Endometrium (tissue), 2 donors: ENCODE measurements around the gene ADAMTS17.
"Not testable (repeated sequence)": the region's sequence is repeated elsewhere in the genome, so short reads cannot be mapped to it uniquely, and the experiment has no call there.

Source experiments
- FAIRE-seq: peaks from 2 replicates; lab custom pipeline; 2012; peaks lifted over from hg19 to GRCh38; lab: Jason Lieb, UNC
- donor health status: control.
- donor health status: control.

Gene ADAMTS17

DNA sequence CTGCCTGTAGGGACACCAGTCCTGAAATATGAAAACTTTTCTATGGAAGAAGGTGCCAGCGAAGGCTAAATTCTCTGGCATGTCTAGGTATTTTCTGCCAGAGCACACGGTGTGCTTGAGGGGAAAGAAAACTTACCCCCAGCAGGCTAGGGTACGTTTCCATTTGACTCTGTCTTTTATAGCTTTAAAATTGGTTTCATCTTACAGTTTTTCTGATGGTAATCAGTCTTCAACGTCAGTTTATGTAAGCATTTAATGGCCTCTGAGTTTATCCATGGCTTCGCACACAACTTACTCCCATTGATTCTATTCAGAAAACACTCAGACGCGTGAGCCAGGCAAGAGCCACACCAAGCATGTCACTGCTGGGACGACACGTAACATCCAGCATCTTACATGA lies 249.7 kb downstream of the ADAMTS17 start:
- no peak for FAIRE-seq

DNA sequence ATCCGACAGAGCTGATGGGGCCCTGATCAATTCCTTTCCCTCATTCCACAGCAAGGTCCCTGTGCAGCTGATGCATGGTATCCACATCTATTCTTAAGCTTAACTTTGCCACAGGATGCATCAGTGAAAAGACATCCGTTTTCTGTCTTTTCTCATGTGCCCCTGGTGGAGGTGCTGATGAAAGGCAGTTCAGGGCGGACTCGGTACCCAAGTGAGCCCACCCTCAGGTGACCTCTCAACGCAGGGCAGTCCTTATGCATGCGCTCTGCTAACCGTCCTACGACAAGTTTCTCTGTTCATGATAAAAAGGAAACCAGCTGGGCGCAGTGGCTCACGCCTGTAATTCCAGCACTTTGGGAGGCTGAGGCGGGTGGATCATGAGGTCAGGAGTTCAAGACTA lies 251.4 kb downstream of the ADAMTS17 start:
- no peak for FAIRE-seq

- FAIRE-seq: not testable (repeated sequence)
Observed at GRCh38 chr15:100084042-100084821, 257.5 kb downstream of the ADAMTS17 start.

- no peak for FAIRE-seq
Observed at GRCh38 chr15:100083572-100083971, 258.2 kb downstream of the ADAMTS17 start.

DNA sequence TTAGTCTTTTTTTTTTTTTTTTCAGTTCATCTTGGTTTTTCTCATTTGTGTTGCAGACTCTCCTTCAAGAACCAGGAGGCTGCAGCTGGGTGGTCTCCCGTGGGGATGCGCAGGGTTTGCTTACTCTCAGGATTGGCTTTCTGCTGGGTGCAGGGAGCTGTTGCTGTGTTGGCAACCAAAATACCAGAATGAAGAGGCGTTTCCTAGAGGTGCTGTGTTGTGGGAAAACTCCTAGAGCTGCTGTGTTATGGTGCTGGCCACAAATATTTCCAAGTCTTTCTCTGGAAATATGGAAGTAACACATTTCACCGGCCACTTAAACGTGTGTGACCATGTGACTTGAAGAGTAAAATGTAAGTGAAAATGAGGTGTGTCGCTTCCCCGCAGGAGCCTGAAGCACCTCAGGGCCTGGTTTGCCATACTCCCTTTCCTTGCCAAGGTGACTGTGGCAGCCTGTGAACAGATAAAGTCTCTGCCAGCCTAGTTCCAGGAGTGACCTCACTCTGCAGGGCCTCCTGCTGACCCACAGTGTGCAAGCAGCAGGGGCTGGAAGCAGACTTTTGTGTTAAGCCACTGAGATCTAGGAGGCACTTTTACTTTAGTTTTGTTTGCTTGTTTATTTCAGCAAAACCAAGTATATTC lies 258.9 kb downstream of the ADAMTS17 start:
- no peak for FAIRE-seq

DNA sequence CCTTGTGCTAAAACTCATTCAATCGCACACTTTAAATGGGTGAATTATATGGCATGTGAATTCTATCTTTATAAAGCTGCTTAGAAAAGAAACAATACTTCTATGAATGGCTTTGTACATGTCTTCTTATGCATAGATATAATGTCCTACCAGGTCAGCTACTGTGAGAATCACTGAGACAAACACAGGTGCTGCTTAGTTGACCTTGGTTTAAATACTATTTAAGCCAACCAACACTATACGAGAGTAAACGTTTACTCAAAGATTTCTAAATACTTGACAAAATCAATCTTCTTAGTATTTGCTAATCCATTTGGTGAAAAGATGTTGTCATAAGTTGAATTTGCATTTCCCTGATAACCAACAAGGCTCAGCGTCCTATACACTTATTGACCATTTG lies 260.3 kb downstream of the ADAMTS17 start:
- no peak for FAIRE-seq

DNA sequence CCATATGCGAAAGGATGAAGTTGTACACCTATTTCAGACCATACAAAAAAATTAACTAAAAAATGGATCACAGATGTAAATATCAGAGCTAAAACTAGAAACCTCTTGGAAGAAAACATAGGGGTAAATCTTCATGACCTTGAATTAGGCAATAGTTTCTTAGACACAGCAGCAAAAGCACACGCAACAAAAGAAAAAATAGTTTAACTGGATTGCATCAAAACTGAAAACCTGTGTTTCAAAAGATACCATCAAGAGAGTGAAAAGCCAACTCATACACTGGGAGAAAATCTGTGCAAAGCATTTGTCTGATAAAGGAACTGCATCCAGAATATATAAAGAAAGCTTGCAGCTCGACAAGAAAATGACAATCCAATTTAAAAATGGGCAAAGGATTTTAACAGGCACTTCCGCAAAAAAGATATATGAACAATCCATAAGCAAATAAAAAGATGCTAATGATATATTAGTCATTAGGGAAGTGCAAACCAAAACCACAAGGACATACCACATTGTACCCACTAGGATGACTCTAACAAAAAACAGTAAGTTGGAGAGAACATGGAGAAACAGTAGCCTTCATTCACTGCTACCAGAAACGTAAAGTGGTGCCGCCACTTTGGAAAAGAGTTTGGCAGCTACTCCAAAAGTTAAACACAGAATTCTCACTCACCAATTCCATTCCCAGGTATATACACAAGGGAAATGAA lies 263.1 kb downstream of the ADAMTS17 start:
- FAIRE-seq: no peak

- peak; percentile 37 for FAIRE-seq
Observed at GRCh38 chr15:100075229-100075628, 266.5 kb downstream of the ADAMTS17 start.

- no peak for FAIRE-seq
Observed at GRCh38 chr15:100073982-100074381, 267.8 kb downstream of the ADAMTS17 start.

DNA sequence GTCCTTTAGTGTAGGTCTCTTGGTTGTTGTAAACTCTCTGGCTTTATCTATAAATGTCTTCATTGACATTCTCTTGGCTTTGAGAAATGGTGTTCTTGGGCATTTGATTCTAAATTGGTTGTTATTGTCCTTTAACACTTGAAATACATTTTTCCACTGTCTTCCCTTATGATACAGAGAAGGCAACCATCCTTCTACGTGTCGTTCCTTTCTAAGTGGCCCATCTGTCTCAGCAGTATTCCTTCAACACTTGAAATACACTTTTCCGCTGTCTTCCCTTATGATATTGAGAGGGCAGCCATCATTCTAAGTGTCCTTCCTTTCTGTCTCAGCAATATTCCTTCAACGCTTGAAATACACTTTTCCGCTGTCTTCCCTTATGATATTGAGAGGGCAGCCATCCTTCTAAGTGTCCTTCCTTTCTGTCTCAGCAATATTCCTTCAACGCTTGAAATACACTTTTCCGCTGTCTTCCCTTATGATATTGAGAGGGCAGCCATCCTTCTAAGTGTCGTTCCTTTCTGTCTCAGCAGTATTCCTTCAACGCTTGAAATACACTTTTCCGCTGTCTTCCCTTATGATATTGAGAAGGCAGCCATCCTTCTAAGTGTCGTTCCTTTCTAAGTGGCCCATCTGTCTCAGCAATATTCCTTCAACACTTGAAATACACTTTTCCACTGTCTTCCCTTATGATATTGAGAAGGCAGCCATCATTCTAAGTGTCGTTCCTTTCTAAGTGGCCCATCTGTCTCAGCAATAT lies 275.1 kb downstream of the ADAMTS17 start:
- FAIRE-seq: not testable (repeated sequence)

GRCh38 chr15:100061944-100062343 lies 279.8 kb downstream of the ADAMTS17 start:
- no peak for FAIRE-seq

- FAIRE-seq: no peak
Observed at GRCh38 chr15:100060276-100060926, 281.4 kb downstream of the ADAMTS17 start.

GRCh38 chr15:100059521-100059920 lies 282.3 kb downstream of the ADAMTS17 start:
- no peak for FAIRE-seq

- no peak for FAIRE-seq
Observed at GRCh38 chr15:100059094-100059493, 282.7 kb downstream of the ADAMTS17 start.

- FAIRE-seq: no peak
Observed at GRCh38 chr15:100058458-100058857, 283.3 kb downstream of the ADAMTS17 start.

DNA sequence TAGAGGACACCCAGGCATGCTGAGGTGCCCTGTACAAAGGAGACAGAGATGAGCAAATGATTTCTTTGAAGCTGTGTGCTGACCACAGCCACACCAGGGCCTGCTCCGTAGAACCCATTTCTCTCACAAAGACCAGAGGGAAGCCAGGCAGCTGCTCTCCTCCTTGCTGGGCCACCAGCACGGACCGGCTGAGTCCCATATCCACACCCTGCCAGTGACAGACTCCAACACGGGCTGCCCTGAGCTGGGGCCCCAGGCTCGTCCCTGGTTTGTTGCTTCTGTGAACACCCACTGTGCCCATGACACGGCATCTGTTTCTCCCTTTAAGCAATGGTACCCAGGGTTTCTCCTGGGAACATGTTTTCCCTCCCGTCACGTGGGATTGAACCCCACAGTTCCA lies 284.5 kb downstream of the ADAMTS17 start:
- no peak for FAIRE-seq

GRCh38 chr15:100056411-100057072 lies 285.2 kb downstream of the ADAMTS17 start:
- FAIRE-seq: no peak

DNA sequence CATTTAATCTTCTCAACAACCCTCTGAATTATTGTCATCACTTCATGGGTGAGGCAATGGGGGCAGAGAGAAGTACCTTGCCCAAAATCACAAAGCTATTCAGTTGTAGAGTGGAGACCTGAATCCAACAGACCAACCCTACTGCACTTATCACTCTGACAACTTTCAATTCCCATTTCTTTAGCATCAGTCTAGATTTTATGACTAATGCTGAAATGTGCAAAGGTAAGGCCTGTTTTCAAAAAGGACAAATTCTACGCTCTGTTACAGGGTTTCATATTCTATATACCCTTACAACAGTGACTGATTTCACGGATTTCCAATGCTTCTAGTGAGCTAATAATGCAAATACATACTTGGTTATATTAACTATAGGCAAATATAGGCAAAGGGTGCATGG lies 286.0 kb downstream of the ADAMTS17 start:
- no peak for FAIRE-seq

GRCh38 chr15:100054539-100054938 lies 287.2 kb downstream of the ADAMTS17 start:
- no peak for FAIRE-seq

DNA sequence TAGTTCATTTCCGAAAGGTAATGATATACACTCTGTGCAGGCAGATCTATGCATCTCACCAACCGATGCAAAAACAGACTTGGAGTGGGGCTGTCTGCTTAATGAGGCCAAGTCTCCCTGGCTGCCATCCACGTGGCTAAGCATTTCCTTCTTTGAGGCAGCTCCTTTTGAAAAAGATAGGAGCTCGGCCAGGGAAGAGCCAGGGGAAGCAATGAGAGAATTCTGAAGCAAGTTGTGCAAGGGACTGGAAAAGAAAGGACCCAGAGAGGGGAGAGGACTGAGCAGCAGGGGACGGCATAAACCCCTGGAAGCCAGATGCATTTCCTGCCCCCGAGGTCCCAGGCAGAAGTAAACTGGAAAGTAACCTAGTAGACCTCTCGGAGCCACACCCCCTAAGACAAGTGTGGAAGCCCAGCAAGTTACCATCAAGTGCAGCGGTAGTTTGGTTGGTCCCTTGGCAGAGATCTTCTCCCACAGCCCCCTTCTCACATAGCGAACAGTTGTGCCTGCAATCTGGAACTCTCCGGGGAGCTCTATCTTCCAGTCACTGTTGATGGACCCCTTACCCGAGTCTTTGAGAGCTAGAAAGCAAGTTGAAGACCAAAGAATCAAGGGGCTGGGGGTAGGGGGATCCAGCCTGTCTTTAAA lies 288.2 kb downstream of the ADAMTS17 start:
- FAIRE-seq: no peak
